HG03565 (cell line): ENCODE measurements around the gene JAZF1.

ENCODE experiments used
- ATAC-seq: cut with Tn5 transposase; IDR thresholded peaks from one replicate; pipeline ENCODE4 v1.9.1; 2021; ENCODE audit warnings: mild to moderate bottlenecking, moderate library complexity; ENCODE audit not compliant: unreplicated experiment

JAZF1 gene

GRCh38 chr7:28054531-28055160 is 125.9 kb downstream of the JAZF1 start:
- ATAC-seq = no peak

- ATAC-seq = no peak
Measured at GRCh38 chr7:28052933-28053332, 127.7 kb downstream of the JAZF1 start.

- no peak for ATAC-seq
Measured at GRCh38 chr7:28048694-28049093, 131.9 kb downstream of the JAZF1 start.

- no peak for ATAC-seq
Measured at GRCh38 chr7:28046035-28046434, 134.6 kb downstream of the JAZF1 start.

GRCh38 chr7:28045592-28045991 is 135.0 kb downstream of the JAZF1 start:
- ATAC-seq = no peak

GRCh38 chr7:28044825-28045224 is 135.8 kb downstream of the JAZF1 start:
- no peak for ATAC-seq

- no peak for ATAC-seq
Measured at GRCh38 chr7:28042721-28043120, 137.9 kb downstream of the JAZF1 start.

- no peak for ATAC-seq
Measured at GRCh38 chr7:28041508-28042314, 138.9 kb downstream of the JAZF1 start.

GRCh38 chr7:28038175-28038797 is 142.3 kb downstream of the JAZF1 start:
- ATAC-seq = no peak

GRCh38 chr7:28037220-28038010 is 143.2 kb downstream of the JAZF1 start:
- peak; percentile 94 for ATAC-seq

GRCh38 chr7:28036696-28037095 is 143.9 kb downstream of the JAZF1 start:
- ATAC-seq = no peak

GRCh38 chr7:28033386-28033785 is 147.2 kb downstream of the JAZF1 start:
- no peak for ATAC-seq

GRCh38 chr7:28032738-28033380 is 147.7 kb downstream of the JAZF1 start:
- no peak for ATAC-seq

- no peak for ATAC-seq
Measured at GRCh38 chr7:28029051-28029450, 151.5 kb downstream of the JAZF1 start.

GRCh38 chr7:28028471-28028870 is 152.1 kb downstream of the JAZF1 start:
- ATAC-seq = no peak

- no peak for ATAC-seq
Measured at GRCh38 chr7:28026237-28026636, 154.4 kb downstream of the JAZF1 start.

GRCh38 chr7:28024786-28025334 is 155.7 kb downstream of the JAZF1 start:
- no peak for ATAC-seq

- ATAC-seq = no peak
Measured at GRCh38 chr7:28020302-28020940, 160.2 kb downstream of the JAZF1 start.

- ATAC-seq = no peak
Measured at GRCh38 chr7:28018856-28019465, 161.6 kb downstream of the JAZF1 start.

GRCh38 chr7:28018446-28018845 is 162.1 kb downstream of the JAZF1 start:
- ATAC-seq = no peak
